HL-60 (cell line): ENCODE data around the gene LRRC30.

Source experiments
- GABPA ChIP-seq: IDR thresholded peaks from 2 replicates; pipeline ENCODE4 v1.6.1; 2012; ENCODE audit warnings: low read depth
- POLR2AphosphoS5 ChIP-seq: IDR thresholded peaks from 2 replicates; pipeline ENCODE4 v1.6.1; 2012; ENCODE audit warnings: low read depth
- TF ChIP-seq, protein P1 (sequence below): IDR thresholded peaks from one replicate; pipeline ENCODE4 v1.5.1; 2011; ENCODE audit warnings: low read length, control low read depth, inconsistent platforms; ENCODE audit not compliant: insufficient read depth

DNA sequence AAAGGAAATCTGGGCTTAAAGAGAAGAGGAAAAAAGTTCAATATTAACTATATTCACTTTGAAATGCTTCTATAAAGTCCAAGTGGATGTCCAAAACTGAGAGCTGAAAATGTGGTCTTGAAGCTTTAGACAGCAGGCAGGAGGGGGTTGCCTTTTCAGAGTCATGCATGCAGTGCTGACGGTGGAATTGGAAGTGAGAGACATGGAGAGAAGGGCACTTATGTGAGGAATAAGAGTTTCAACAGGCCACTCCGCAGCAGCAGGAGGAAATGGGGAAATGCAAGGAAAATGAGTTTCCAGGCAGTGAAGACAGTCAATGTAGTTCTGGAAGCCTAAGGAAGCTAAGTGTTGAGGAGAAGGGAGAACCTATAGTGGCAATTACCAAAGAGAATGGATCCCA, 33.0 kb upstream of the LRRC30 start:
- TF ChIP-seq, protein P1, sequence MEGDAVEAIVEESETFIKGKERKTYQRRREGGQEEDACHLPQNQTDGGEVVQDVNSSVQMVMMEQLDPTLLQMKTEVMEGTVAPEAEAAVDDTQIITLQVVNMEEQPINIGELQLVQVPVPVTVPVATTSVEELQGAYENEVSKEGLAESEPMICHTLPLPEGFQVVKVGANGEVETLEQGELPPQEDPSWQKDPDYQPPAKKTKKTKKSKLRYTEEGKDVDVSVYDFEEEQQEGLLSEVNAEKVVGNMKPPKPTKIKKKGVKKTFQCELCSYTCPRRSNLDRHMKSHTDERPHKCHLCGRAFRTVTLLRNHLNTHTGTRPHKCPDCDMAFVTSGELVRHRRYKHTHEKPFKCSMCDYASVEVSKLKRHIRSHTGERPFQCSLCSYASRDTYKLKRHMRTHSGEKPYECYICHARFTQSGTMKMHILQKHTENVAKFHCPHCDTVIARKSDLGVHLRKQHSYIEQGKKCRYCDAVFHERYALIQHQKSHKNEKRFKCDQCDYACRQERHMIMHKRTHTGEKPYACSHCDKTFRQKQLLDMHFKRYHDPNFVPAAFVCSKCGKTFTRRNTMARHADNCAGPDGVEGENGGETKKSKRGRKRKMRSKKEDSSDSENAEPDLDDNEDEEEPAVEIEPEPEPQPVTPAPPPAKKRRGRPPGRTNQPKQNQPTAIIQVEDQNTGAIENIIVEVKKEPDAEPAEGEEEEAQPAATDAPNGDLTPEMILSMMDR: no peak
- TF ChIP-seq GABPA (no peak), POLR2AphosphoS5 (no peak)
